ENCODE measurements around the gene PDZD2.
"Not testable (repeated sequence)": the region's sequence is repeated elsewhere in the genome, so short reads cannot be mapped to it uniquely, and the experiment has no call there.

PDZD2 gene

GRCh38 chr5:31698673-31699072 lies 59.7 kb downstream of the PDZD2 start:
- no peak for DNase-seq

DNA sequence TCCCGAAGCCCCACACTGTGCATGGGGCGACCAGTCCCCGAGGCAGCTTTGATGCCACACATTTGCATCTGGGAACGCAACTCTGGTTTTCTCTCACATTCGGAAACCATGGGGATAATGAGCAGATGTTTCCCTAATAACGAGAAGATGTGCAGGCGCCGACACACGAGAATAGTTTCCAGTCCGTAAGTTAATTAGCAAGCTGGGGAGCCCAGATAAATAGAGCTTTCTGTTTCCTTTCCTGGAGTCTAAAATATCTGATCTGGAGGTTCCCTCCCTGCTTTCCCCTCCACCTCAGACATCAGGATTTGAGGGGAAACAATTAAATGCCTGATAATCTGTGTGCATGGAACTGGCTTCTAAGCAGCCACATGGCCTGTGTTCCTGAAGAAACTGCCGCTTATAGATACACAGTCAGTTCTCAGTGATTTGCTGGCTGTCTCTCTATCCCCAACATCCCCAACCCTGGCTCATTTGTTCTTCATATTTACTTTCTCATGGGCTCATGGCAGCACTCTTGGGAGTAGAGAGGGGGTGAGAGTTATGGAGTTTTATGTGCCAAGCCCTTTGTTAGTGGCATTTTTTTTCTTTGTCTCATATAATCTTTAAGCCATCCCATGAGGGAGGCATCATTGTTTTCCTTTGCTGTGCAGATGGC lies 62.8 kb downstream of the PDZD2 start:
- no peak for DNase-seq

DNA sequence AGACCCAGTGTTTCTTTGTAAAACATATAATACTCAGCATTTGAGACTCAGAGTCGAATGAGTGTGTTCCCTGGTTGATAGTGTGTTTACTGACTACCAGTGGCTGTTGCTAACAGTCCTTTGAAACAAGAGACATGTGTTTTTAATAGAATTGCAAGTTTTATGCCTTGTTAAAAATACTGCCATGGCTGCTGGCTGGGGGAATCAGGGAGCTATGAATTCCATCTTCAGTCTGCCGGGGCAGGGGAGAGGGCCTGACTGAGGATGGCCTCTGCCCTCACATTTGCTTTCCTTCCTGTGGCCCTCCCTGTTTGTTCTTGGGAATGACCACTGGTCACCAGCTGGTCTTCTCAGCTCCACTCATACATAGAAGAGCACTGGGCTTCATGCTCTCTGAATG lies 63.8 kb downstream of the PDZD2 start:
- no peak for DNase-seq

DNA sequence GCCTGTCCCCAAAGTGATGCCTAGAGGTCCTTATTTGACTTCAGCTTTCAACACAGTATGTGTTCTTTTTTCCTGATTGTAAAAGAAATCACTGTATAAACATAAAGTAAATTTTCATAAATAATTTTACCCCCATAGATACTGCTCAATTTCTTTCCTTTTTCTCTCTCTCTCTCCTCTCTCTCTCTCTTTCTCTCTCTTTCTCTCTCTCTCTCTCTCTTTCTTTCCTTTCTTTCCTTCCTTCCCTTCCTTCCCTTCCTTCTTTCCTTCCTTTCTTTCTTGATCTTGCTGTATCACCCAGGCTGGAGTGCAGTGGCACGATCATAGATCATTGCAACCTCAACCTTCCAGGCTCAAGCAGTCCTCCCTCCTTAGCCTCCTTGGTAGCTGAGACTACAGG lies 64.8 kb downstream of the PDZD2 start:
- DNase-seq, result no peak

- no peak for DNase-seq
These were observed 67.3 kb downstream of the PDZD2 start for GRCh38 chr5:31706186-31706585.

DNA sequence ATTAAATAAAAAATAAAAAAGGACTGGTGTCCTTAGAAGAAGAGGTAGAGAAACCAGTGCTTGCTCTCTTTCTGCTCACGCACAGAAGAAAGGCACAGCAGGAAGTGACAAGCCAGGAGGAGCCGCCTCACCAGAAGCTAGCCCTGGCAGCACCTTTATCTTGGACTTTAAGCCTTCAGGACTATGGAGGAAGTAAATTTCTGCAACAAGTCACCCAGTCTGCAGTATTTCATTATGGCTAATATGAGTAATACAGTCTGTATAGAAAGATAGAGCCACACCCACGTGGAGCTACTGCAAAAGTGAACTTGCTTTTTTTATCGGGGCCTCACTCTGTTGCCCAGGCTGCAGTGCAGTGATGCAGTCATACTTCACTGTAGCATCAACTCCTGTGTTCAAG lies 68.4 kb downstream of the PDZD2 start:
- no peak for DNase-seq

DNA sequence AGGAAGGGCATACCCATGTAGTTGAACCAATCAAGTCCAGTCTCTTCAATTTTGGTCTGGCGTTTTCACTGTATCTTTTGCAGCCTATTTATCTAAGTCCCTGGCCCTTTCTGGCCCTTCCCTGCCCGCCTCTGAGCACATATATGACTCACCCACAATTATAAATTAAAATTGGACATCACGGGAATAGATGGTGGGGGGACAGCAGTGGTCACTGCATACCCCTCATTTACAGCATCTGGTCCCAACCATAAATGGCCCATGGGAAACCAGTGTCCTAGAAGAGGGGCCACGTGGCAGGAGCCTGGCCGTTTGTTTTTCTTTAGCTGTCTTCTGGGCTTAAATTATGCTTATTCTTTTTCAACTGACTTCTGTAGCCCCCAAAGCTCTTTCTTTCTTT lies 69.2 kb downstream of the PDZD2 start:
- DNase-seq, result no peak

DNA sequence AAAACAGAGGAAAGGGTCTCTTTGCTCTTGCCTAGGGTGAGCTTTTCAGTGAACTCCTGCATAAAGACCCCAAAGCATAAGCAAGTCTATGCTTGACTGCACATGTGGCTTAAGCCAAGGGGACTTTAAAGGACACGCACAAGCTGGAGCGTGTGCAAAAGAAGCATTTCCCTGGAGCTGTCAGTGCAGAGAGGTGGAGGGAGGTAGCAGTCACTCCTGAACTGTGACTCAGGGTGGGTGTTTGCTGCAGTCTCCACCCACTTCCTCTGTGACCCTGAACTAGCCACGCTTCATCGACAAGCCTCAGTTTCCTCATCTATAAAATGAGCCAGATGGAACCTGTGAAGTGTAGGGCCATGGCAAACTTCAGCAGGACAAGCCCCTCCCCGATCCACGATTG lies 72.4 kb downstream of the PDZD2 start:
- no peak for DNase-seq

DNA sequence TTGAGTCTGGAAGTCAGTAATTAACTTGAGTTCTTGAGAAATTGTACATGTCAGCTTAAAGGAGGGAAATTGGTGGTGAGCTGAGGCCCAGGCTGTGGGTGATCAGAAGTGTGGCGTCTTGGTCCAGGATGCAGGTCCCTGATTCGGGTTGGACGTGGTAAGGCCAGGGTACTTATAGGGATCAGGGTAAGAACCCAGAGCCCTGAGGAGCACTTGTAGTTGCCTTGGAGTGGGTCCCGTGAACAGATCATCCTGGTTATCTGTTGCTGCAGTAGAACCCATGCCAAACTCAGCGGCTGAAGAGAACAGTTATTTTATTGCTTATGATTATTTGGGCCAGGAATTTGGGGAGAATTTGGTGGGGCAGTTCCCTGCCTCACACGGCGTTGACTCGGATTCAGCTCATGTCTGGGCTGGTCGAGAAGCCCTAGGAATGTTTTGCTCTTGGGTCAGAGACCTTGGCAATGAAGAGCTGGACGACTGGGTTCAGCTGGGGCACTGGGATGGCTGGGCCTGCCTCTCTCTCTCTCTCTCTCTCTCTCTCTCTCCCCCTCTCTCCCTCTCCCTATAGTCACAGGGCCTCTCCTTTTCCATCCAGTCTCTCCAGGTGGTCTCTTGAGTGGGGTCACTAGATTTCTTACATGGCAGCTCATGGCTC lies 73.1 kb downstream of the PDZD2 start:
- DNase-seq, result no peak

- no peak for DNase-seq
These were observed 78.6 kb downstream of the PDZD2 start for GRCh38 chr5:31717561-31717960.

- DNase-seq, result no peak
These were observed 81.1 kb downstream of the PDZD2 start for GRCh38 chr5:31720004-31720403.

- no peak for DNase-seq
These were observed 81.9 kb downstream of the PDZD2 start for GRCh38 chr5:31720811-31721345.

GRCh38 chr5:31722111-31722510 lies 83.2 kb downstream of the PDZD2 start:
- no peak for DNase-seq

- DNase-seq, result no peak
These were observed 87.1 kb downstream of the PDZD2 start for GRCh38 chr5:31725996-31726395.

GRCh38 chr5:31726952-31727351 lies 88.0 kb downstream of the PDZD2 start:
- DNase-seq, result no peak

- no peak for DNase-seq
These were observed 89.1 kb downstream of the PDZD2 start for GRCh38 chr5:31728039-31728438.

DNA sequence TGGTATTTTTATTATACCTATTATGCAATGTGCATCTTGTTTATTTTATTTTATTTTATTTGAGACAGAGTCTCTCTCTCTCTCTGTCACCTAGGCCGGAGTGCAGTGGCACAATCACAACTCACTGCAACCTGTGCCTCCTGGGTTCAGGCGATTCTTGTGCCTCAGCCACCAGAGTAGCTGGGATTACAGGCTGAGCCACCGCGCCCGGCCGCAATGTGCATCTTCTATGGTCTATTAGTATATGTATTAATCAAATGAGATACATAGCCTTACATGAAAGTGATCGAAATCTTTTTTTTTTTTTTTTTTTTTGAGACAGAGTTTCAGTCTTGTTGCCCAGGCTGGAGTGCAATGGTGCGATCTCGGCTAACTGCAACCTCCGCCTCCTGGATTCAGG lies 89.9 kb downstream of the PDZD2 start:
- DNase-seq, result not testable (repeated sequence)

GRCh38 chr5:31730139-31730538 lies 91.2 kb downstream of the PDZD2 start:
- no peak for DNase-seq

DNA sequence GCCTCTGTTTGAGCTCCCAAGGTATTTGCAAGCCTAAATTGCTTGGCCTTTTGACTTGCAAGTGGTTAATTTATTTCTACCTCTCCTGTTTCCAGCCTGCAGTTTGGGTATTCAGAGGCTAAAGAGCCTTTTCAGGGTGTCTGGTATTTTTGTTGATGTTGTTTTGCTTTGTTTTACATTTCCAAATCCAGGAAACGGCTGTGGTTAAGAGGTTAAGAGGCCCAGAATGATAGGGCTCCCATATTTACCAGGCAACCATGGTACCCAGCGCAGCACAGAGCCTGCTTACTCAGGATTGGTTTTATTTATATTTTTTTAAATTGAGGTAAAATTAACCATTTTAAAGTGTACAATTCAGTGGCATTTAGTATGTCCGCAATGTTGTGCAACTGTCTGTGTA lies 92.1 kb downstream of the PDZD2 start:
- DNase-seq, result no peak

- no peak for DNase-seq
These were observed 92.9 kb downstream of the PDZD2 start for GRCh38 chr5:31731710-31732301.

DNA sequence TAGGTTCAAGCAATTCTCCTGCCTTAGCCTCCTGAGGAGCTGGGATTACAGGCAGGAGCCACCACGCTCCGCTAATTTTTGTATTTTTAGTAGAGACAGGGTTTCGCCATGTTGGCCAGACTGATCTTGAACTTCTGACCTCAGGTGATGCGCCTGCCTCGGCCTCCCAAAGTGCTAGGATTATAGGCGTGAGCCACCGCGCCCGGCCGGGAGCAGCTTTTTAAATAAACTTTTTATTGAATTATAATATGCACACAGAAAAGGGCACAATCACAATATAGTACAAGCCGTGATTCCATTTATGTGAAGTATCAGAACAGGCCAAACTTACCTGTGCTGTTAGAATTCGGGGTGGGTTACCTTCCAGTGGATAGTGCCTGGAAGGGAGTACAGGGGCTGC lies 93.9 kb downstream of the PDZD2 start:
- not testable (repeated sequence) for DNase-seq

GRCh38 chr5:31733371-31733770 lies 94.4 kb downstream of the PDZD2 start:
- no peak for DNase-seq

DNA sequence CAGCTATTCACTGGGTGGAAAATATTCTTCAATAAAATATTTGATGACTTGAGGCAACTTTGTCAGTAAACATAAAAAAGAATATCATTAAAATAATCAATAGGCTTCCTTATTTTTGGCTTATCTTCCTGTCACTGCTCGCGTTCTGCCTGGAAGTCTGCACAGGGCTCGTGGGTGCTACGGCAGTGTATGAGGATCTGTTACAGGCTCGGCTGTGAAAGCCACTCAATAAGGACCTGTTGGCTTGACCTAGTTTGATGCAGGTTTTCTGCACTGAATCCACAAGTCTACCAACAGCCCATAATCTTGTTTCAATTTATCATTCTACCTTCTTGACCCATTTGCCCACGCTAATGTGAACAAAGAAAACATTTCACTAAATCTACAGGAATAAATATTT lies 97.2 kb downstream of the PDZD2 start:
- no peak for DNase-seq

DNA sequence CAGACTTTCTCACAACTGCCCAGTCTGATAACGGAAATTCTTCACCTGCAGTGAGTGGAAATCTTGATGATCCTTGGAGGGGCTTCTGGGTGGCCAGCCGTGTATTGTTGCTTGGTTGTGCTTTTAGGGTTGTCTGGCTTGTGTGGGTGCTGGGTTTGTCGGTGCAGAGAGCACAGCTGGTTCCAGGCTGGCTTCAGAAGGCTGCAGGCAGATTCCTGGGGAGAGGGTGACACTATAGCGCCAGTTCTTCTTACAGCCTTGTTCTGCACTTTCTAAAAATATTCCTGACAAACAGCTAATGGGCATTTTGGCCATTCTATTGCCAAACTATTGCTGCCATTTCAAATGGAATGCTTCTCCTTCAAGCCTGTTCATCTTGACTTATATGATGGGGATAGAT lies 99.3 kb downstream of the PDZD2 start:
- DNase-seq, result no peak

All from islet precursor cell (in vitro differentiated cells).